K562 (cell line): ENCODE measurements around the gene SH3RF1. TPM values are rescaled to one million over a fixed set of nuclear protein-coding genes. Genes with fewer than 3 reads are reported as not detected.

Experiments
- ATAC-seq: fragments of 200-7000 bp; cut with Tn5 transposase; 3 replicates; pipeline ENCODE4 v1.9.1; 2020; ENCODE audit warnings: moderate library complexity
- BruUV-seq: library from RNA; stranded (reverse); fragments of 400-500 nt; replicated peaks from 2 replicates; lab custom pipeline; 2021; lab: Mats Ljungman, UMichigan
- CTCF ChIA-PET: fragments of 300-600 bp; formaldehyde crosslinking; extraction: SDS; loops from one replicate; lab custom pipeline; 2021; ENCODE audit warnings: low intra/inter-chr PET ratio; lab: Yijun Ruan, JAX
- POLR2A ChIA-PET: fragments of 300-600, 350-650 bp; sonication (Branson Sonifier 250); formaldehyde crosslinking; extraction: SDS; loops from one replicate; lab custom pipeline; 2021; ENCODE audit warnings: antibody characterized with exemption, inconsistent platforms; lab: Yijun Ruan, JAX
- DNase-seq, 4 experiments: peaks; one replicate each; pipeline versions ENCODE4 v3.0.0 to v3.0.0-alpha.2; 2011 to 2018; ENCODE audit warnings: low spot score in 3 of 4, mixed read lengths in 3 of 4; ENCODE audit errors: extremely low read depth in 1 of 4
- FAIRE-seq: peaks from 2 replicates; lab custom pipeline; 2011; peaks lifted over from hg19 to GRCh38; lab: Jason Lieb, UNC
- H2AFZ ChIP-seq: 2 replicates; pipeline ENCODE4 v1.6.0; 2011; ENCODE audit warnings: low read depth, low read length, control low read depth, inconsistent platforms
- H3K27ac ChIP-seq: fragments of 200-600 bp; 3 replicates; pipeline ENCODE4 v1.8.0; 2011; ENCODE audit warnings: low read depth, mild to moderate bottlenecking, control low read depth, inconsistent platforms, low read length, moderate library complexity, mixed read lengths; ENCODE audit errors: extremely low read depth
- H3K27me3 ChIP-seq, 2 experiments: fragments of 300-600 bp in 1 of 2; 2 replicates in 1 of 2; 3 replicates in 1 of 2; pipeline versions ENCODE4 v1.6.0 to v1.8.0; 2011; ENCODE audit warnings: inconsistent platforms in 2 of 2, low read length in 2 of 2, mild to moderate bottlenecking in 1 of 2, mixed read lengths in 1 of 2, moderate library complexity in 1 of 2; ENCODE audit not compliant: control insufficient read depth in 2 of 2, insufficient read depth in 2 of 2
- H3K36me3 ChIP-seq: fragments of 300-600 bp; 3 replicates; pipeline ENCODE4 v1.8.0; 2011; ENCODE audit warnings: mild to moderate bottlenecking, low read length, inconsistent platforms; ENCODE audit not compliant: control insufficient read depth, insufficient read depth
- H3K4me1 ChIP-seq, 2 experiments: fragments of 200-600 bp in 1 of 2; replicated peaks in 1 of 2; 2 replicates in 1 of 2; 3 replicates in 1 of 2; pipeline versions ENCODE4 v1.5.1 to v1.8.0; 2011; ENCODE audit warnings: inconsistent platforms in 2 of 2, low read length in 2 of 2, mild to moderate bottlenecking in 1 of 2, mixed read lengths in 1 of 2, moderate library complexity in 1 of 2; ENCODE audit not compliant: control insufficient read depth in 2 of 2, insufficient read depth in 2 of 2
- H3K4me2 ChIP-seq: 2 replicates; pipeline ENCODE4 v1.6.1; 2011; ENCODE audit warnings: low read length, control low read depth, inconsistent platforms, mixed read lengths; ENCODE audit not compliant: insufficient read depth
- H3K4me3 ChIP-seq: fragments of 200-600 bp; sonication (generic), shearing (Covaris generic); 2 replicates; pipeline ENCODE4 v1.5.1; 2016; ENCODE audit warnings: control low read depth, inconsistent platforms
- H3K79me2 ChIP-seq: fragments of 200-600 bp; 3 replicates; pipeline ENCODE4 v1.8.0; 2011; ENCODE audit warnings: low read length, inconsistent platforms; ENCODE audit not compliant: control insufficient read depth, insufficient read depth
- H3K9ac ChIP-seq, 2 experiments: 2 replicates each; pipeline versions ENCODE4 v1.6.0 to v1.6.1; 2011; ENCODE audit warnings: low read depth in 2 of 2, low read length in 2 of 2, control low read depth in 1 of 2, inconsistent platforms in 1 of 2, mild to moderate bottlenecking in 1 of 2, mixed read lengths in 1 of 2; ENCODE audit not compliant: insufficient read depth in 1 of 2
- H3K9me1 ChIP-seq: one replicate; pipeline ENCODE4 v1.6.0; 2011; ENCODE audit warnings: inconsistent platforms, mild to moderate bottlenecking, low read length, moderate library complexity; ENCODE audit not compliant: control insufficient read depth, insufficient read depth
- H3K9me3 ChIP-seq: replicated peaks from 2 replicates; pipeline ENCODE4 v1.5.1; 2011; ENCODE audit warnings: low read depth, low read length, inconsistent platforms; ENCODE audit not compliant: control insufficient read depth, insufficient read depth
- H4K20me1 ChIP-seq: replicated peaks from 2 replicates; pipeline ENCODE4 v1.6.1; 2011; ENCODE audit warnings: low read length, inconsistent platforms, mixed read lengths; ENCODE audit not compliant: control insufficient read depth, insufficient read depth
- BDP1 ChIP-seq: IDR thresholded peaks from 3 replicates; pipeline ENCODE4 v1.6.1; 2011; ENCODE audit not compliant: insufficient read length, insufficient read depth
- BHLHE40 ChIP-seq: IDR thresholded peaks from 2 replicates; pipeline ENCODE4 v1.6.1; 2011; ENCODE audit warnings: low read length, improper control_type of control experiment
- E2F3 ChIP-seq: fragments of 250-450 bp; sonication (Bioruptor Pico); IDR thresholded peaks from 2 replicates; pipeline ENCODE4 v1.4.0; 2020; ENCODE audit warnings: mild to moderate bottlenecking
- PPARD ChIP-seq: fragments of 250-450 bp; sonication (Bioruptor Pico); IDR thresholded peaks from 2 replicates; pipeline ENCODE4 v1.8.0; 2022; ENCODE audit warnings: inconsistent platforms, mild to moderate bottlenecking, moderate library complexity
- PTTG1 ChIP-seq: fragments of 450-650 bp; IDR thresholded peaks from 2 replicates; pipeline ENCODE4 v1.6.1; 2016; ENCODE audit warnings: low read depth, mild to moderate bottlenecking, missing genetic modification characterization, missing compliant biosample characterization
- RBM14 ChIP-seq: fragments of 200-400 bp; formaldehyde crosslinking; IDR thresholded peaks from 2 replicates; pipeline ENCODE4 v1.6.1; 2018; ENCODE audit warnings: low read depth, mild to moderate bottlenecking, low read length, moderate library complexity, borderline replicate concordance; ENCODE audit not compliant: insufficient read depth
- SAP30 ChIP-seq: fragments of 200-600 bp; sonication (generic); IDR thresholded peaks from 2 replicates; pipeline ENCODE4 v1.6.1; 2012; ENCODE audit warnings: borderline replicate concordance, low read depth, mild to moderate bottlenecking, moderate library complexity, low read length, control low read depth, inconsistent platforms; ENCODE audit not compliant: insufficient read depth, poor library complexity, severe bottlenecking
- SLC30A9 ChIP-seq: fragments of 250-450 bp; sonication (Bioruptor Pico); IDR thresholded peaks from 2 replicates; pipeline ENCODE4 v1.8.0; 2022; ENCODE audit warnings: mild to moderate bottlenecking, moderate library complexity
- TBL1XR1 ChIP-seq, 2 experiments: IDR thresholded peaks; 2 replicates each; pipeline ENCODE4 v1.6.1; 2012; ENCODE audit warnings: improper control_type of control experiment in 2 of 2, low read length in 2 of 2, mild to moderate bottlenecking in 1 of 2
- ZNF12 ChIP-seq: sonication (generic); formaldehyde crosslinking; IDR thresholded peaks from 2 replicates; pipeline ENCODE4 v1.4.0; 2020; ENCODE audit warnings: mild to moderate bottlenecking, missing genetic modification reagents
- ZNF551 ChIP-seq: fragments of 250-450 bp; sonication (Bioruptor Pico); IDR thresholded peaks from 2 replicates; pipeline ENCODE4 v1.5.0; 2021; ENCODE audit warnings: mild to moderate bottlenecking, moderate library complexity
- ZNF589 ChIP-seq: fragments of 200-800 bp; sonication (Bioruptor generic); IDR thresholded peaks from 2 replicates; pipeline ENCODE4 v1.6.1; 2016; ENCODE audit warnings: low read depth, missing genetic modification characterization, missing compliant biosample characterization
- WGBS: fragments of 100-300 bp; shearing (Covaris generic); methylation state at CpG from one replicate; pipeline ENCODE4 v1.1.6; 2016; ENCODE audit warnings: low coverage, mixed read lengths; ENCODE audit not compliant: insufficient coverage; ENCODE audit errors: missing lambda C conversion rate; 5-methylcytosine and 5-hydroxymethylcytosine counted together
- in situ Hi-C: fragments of 300-500 bp; cut with MboI; formaldehyde crosslinking; loops from 4 replicates; pipeline ENCODE4 v1.15.0; 2018; ENCODE audit warnings: inconsistent platforms, mixed read lengths
- intact Hi-C: fragments of 100-400 bp; cut with micrococcal nuclease; formaldehyde crosslinking; loops from 2 replicates; pipeline ENCODE4 v1.14.2; 2022
- polyA plus RNA-seq, 8 experiments: library from polyadenylated mRNA; depleted of rRNA in 4 of 8; stranded (reverse) in 5 of 8; unstranded in 3 of 8; fragments of >200 nt; fragmentation: Nextera tagmentation in 2 of 8; fragmentation: Illumina TruSeq in 1 of 8; extraction: Ambion mirVana in 2 of 8; extraction: Trizol in 1 of 8; gene quantifications; 2 replicates each; pipeline versions ENCODE4 v1.2.1 to v1.2.3, GENCODE V29; 2011 to 2014; ENCODE audit warnings: inconsistent platforms in 1 of 8, missing spikeins in 1 of 8
- total RNA-seq, 7 experiments: library from RNA; depleted of rRNA in 6 of 7; stranded (reverse); fragments of >200 nt in 6 of 7; fragmentation: Illumina TruSeq in 2 of 7; extraction: Trizol in 2 of 7; gene quantifications; 2 replicates each; pipeline versions ENCODE4 v1.2.1 to v1.2.3, GENCODE V29; 2011 to 2021; ENCODE audit warnings: low replicate concordance in 1 of 7
- TF ChIP-seq, protein P1 (sequence below): fragments of 150-350 bp; conservative IDR thresholded peaks from 2 replicates; pipeline ENCODE4 v1.6.1; 2014; ENCODE audit warnings: low read length
- TF ChIP-seq, protein P2 (sequence below): fragments of 250-450 bp; sonication (Bioruptor Pico); IDR thresholded peaks from 2 replicates; pipeline ENCODE4 v1.8.0; 2021; ENCODE audit warnings: mild to moderate bottlenecking, moderate library complexity
- TF ChIP-seq, protein P3 (sequence below): fragments of 450-650 bp; IDR thresholded peaks from 2 replicates; pipeline ENCODE4 v1.6.1; 2018; ENCODE audit not compliant: partially characterized antibody

Gene SH3RF1
- total and polyA plus RNA-seq, 9 of the 15 experiments (the other 6 are each of a cell fraction or from before 2014, with no cell fraction given): 0.04 to 0.16 (median 0.11) TPM; not detected in 6

- in situ Hi-C loops (no loop called here), intact Hi-C loops (no loop called here)
- DNase-seq (no peak), FAIRE-seq (no peak), ATAC-seq (no peak)
- Histone ChIP-seq H3K9me1 (no peaks in the 10 kb centered on the region), H3K27ac (no peak overlapping the region), H3K27me3 (no peaks in the 10 kb centered on the region), H3K4me2 (no peak overlapping the region), H3K4me3 (no peak overlapping the region), H4K20me1 (no peaks in the 10 kb centered on the region), H3K79me2 (no peaks in the 10 kb centered on the region), H2AFZ (no peak overlapping the region), H3K9ac (no peak overlapping the region), H3K4me1 (no peaks in the 10 kb centered on the region), H3K9me3 (no peaks in the 10 kb centered on the region), H3K36me3 (no peaks in the 10 kb centered on the region)
- 0% methylated on average over 2 of the region's 2 CpGs for WGBS
- ChIA-PET POLR2A (no interaction called here), CTCF (no interaction called here)
- no TSS peak for BruUV-seq
- TF ChIP-seq, protein P1, sequence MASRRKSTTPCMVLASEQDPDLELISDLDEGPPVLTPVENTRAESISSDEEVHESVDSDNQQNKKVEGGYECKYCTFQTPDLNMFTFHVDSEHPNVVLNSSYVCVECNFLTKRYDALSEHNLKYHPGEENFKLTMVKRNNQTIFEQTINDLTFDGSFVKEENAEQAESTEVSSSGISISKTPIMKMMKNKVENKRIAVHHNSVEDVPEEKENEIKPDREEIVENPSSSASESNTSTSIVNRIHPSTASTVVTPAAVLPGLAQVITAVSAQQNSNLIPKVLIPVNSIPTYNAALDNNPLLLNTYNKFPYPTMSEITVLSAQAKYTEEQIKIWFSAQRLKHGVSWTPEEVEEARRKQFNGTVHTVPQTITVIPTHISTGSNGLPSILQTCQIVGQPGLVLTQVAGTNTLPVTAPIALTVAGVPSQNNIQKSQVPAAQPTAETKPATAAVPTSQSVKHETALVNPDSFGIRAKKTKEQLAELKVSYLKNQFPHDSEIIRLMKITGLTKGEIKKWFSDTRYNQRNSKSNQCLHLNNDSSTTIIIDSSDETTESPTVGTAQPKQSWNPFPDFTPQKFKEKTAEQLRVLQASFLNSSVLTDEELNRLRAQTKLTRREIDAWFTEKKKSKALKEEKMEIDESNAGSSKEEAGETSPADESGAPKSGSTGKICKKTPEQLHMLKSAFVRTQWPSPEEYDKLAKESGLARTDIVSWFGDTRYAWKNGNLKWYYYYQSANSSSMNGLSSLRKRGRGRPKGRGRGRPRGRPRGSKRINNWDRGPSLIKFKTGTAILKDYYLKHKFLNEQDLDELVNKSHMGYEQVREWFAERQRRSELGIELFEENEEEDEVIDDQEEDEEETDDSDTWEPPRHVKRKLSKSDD: no peak
- TF ChIP-seq ZNF589 (CRISPR knock-in tag) (no peak), SLC30A9 (no peak), TBL1XR1 (IDR thresholded peaks at IDR 0.05; ENCODE audit: low read length in 2 of 2) (no peak), BDP1 (no peak), E2F3 (CRISPR knock-in tag) (no peak), PPARD (CRISPR knock-in tag) (no peak), BHLHE40 (no peak), ZNF551 (no peak), PTTG1 (tag) (no peak), RBM14 (no peak), SAP30 (no peak), ZNF12 (no peak)
- TF ChIP-seq, protein P2, sequence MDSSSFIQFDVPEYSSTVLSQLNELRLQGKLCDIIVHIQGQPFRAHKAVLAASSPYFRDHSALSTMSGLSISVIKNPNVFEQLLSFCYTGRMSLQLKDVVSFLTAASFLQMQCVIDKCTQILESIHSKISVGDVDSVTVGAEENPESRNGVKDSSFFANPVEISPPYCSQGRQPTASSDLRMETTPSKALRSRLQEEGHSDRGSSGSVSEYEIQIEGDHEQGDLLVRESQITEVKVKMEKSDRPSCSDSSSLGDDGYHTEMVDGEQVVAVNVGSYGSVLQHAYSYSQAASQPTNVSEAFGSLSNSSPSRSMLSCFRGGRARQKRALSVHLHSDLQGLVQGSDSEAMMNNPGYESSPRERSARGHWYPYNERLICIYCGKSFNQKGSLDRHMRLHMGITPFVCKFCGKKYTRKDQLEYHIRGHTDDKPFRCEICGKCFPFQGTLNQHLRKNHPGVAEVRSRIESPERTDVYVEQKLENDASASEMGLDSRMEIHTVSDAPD (CRISPR knock-in tag): no peak
- TF ChIP-seq, protein P3, sequence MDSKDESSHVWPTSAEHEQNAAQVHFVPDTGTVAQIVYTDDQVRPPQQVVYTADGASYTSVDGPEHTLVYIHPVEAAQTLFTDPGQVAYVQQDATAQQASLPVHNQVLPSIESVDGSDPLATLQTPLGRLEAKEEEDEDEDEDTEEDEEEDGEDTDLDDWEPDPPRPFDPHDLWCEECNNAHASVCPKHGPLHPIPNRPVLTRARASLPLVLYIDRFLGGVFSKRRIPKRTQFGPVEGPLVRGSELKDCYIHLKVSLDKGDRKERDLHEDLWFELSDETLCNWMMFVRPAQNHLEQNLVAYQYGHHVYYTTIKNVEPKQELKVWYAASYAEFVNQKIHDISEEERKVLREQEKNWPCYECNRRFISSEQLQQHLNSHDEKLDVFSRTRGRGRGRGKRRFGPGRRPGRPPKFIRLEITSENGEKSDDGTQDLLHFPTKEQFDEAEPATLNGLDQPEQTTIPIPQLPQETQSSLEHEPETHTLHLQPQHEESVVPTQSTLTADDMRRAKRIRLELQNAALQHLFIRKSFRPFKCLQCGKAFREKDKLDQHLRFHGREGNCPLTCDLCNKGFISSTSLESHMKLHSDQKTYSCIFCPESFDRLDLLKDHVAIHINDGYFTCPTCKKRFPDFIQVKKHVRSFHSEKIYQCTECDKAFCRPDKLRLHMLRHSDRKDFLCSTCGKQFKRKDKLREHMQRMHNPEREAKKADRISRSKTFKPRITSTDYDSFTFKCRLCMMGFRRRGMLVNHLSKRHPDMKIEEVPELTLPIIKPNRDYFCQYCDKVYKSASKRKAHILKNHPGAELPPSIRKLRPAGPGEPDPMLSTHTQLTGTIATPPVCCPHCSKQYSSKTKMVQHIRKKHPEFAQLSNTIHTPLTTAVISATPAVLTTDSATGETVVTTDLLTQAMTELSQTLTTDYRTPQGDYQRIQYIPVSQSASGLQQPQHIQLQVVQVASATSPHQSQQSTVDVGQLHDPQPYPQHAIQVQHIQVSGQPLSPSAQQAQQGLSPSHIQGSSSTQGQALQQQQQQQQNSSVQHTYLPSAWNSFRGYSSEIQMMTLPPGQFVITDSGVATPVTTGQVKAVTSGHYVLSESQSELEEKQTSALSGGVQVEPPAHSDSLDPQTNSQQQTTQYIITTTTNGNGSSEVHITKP: no peak
These were observed 63.2 kb downstream of the SH3RF1 start for GRCh38 chr4:169207436-169208089.
